ENCODE data around the gene NET1.

DNA sequence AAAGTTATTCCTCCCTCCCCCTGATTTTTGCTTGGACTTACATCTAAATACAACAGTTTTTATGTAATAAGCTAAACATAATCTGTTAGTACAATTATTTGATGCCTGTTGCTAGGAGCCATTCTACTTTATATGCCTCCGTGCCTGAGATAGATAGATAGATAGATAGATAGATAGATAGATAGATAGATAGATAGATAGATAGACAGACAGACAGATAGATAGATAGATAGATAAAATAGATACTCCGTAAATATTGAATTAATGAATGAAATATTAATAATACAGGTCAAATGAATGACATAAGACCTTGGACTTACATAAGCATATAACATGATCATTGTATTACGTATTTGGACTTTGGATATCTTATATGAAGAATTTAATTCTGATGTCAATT lies 23.0 kb downstream of the NET1 start:
- TF ChIP-seq, protein P1, sequence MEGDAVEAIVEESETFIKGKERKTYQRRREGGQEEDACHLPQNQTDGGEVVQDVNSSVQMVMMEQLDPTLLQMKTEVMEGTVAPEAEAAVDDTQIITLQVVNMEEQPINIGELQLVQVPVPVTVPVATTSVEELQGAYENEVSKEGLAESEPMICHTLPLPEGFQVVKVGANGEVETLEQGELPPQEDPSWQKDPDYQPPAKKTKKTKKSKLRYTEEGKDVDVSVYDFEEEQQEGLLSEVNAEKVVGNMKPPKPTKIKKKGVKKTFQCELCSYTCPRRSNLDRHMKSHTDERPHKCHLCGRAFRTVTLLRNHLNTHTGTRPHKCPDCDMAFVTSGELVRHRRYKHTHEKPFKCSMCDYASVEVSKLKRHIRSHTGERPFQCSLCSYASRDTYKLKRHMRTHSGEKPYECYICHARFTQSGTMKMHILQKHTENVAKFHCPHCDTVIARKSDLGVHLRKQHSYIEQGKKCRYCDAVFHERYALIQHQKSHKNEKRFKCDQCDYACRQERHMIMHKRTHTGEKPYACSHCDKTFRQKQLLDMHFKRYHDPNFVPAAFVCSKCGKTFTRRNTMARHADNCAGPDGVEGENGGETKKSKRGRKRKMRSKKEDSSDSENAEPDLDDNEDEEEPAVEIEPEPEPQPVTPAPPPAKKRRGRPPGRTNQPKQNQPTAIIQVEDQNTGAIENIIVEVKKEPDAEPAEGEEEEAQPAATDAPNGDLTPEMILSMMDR (IDR thresholded peaks at IDR 0.05) = no peak
- TF ChIP-seq POLR2A (IDR thresholded peaks at IDR 0.05) = no peak

Measured in lower leg skin (tissue), 3 donors.